Measurements from ENCODE around the gene MEI1. TPM values are rescaled to one million over a fixed set of nuclear protein-coding genes. Genes with fewer than 3 reads are reported as not detected.

The MEI1 gene
- total RNA-seq, 2 experiments from 2014 or later = 48.1 to 48.4 TPM

GRCh38 chr22:41808400-41808799, 109.1 kb downstream of the MEI1 start:
- Mint-ChIP-seq H3K36me3 (ENCODE audit: low read depth) (peaks cover 27% of the 10 kb centered on the region), H3K27me3 (ENCODE audit: low read depth) (no peaks in the 10 kb centered on the region), H3K4me1 (ENCODE audit: low read depth) (peaks cover 20% of the 10 kb centered on the region), H3K27ac (no peak overlapping the region), H3K4me3 (no peak overlapping the region), H3K9me3 (ENCODE audit: insufficient read depth) (no peaks in the 10 kb centered on the region)
- no peak for DNase-seq
- CTCF ChIA-PET = interaction anchor here (0.7 to 1.7 kb wide), 4 partner anchors 26 to 111 kb away, joined by 3 to 7 read pairs (median 5); no protein-coding TSS in a partner anchor
- ATAC-seq = no peak
- POLR2A ChIA-PET = interaction anchor here (1.2 to 3.3 kb wide), 2 partner anchors 8 to 27 kb away, joined by 3 to 12 read pairs; partner anchors contain the start of gene CCDC134

- H3K9me3 Mint-ChIP-seq (ENCODE audit: insufficient read depth) = no peaks in the 10 kb centered on the region
- ATAC-seq (no peak), DNase-seq (no peak)
- H3K4me3 Mint-ChIP-seq = no peak overlapping the region
- no peaks in the 10 kb centered on the region for H3K27me3 Mint-ChIP-seq (ENCODE audit: low read depth)
- H3K4me1 Mint-ChIP-seq (ENCODE audit: low read depth) = peaks cover 7% of the 10 kb centered on the region
- CTCF ChIA-PET = interaction anchor here (1.7 kb wide), 1 partner anchor 113 kb away, joined by 7 read pairs; no protein-coding TSS in a partner anchor
- POLR2A ChIA-PET = interaction anchor here (3.3 kb wide), 1 partner anchor 10 kb away, joined by 12 read pairs; the partner anchor contains the start of gene CCDC134
- H3K27ac Mint-ChIP-seq = no peak overlapping the region
- H3K36me3 Mint-ChIP-seq (ENCODE audit: low read depth) = peaks cover 32% of the 10 kb centered on the region
These were observed 110.7 kb downstream of the MEI1 start for GRCh38 chr22:41810022-41810421.

GRCh38 chr22:41812805-41813545, 113.7 kb downstream of the MEI1 start:
- Mint-ChIP-seq H3K9me3 (ENCODE audit: insufficient read depth) (no peaks in the 10 kb centered on the region), H3K36me3 (ENCODE audit: low read depth) (peaks cover 41% of the 10 kb centered on the region), H3K4me1 (ENCODE audit: low read depth) (no peaks in the 10 kb centered on the region), H3K4me3 (no peak overlapping the region), H3K27me3 (ENCODE audit: low read depth) (no peaks in the 10 kb centered on the region), H3K27ac (no peak overlapping the region)
- no peak for ATAC-seq
- CTCF ChIA-PET = interaction anchor here (1.6 kb wide), 1 partner anchor 128 kb away, joined by 5 read pairs; no protein-coding TSS in a partner anchor
- POLR2A ChIA-PET = no interaction called here
- DNase-seq = no peak

GRCh38 chr22:41813726-41814410, 114.6 kb downstream of the MEI1 start:
- Mint-ChIP-seq H3K4me1 (ENCODE audit: low read depth) (no peaks in the 10 kb centered on the region), H3K36me3 (ENCODE audit: low read depth) (peaks cover 40% of the 10 kb centered on the region), H3K4me3 (no peak overlapping the region), H3K9me3 (ENCODE audit: insufficient read depth) (no peaks in the 10 kb centered on the region), H3K27me3 (ENCODE audit: low read depth) (no peaks in the 10 kb centered on the region), H3K27ac (peak overlapping the region; percentile 15)
- CTCF ChIA-PET = interaction anchor here (1.3 to 1.6 kb wide), 2 partner anchors 117 to 127 kb away, joined by 3 to 5 read pairs; no protein-coding TSS in a partner anchor
- DNase-seq = no peak
- ATAC-seq = no peak
- POLR2A ChIA-PET = no interaction called here

DNA sequence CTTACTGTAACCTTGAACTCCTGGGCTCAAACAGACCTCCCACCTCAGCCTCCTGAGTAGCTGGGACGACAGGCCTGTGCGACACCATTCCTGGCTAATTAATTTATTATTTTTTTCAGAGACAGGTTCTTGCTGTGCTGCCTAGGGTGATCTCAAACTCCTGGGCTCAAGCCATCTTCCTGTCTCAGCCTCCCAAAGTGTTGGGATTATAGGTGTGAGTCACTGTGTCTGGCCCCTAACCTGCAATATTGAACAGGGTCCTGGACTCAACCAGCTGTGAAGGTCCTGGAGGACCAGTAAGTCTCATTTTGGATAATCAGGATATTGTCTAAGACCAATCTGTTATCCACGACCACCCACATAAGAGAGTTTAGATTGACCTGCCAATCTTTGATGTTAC, 116.4 kb downstream of the MEI1 start:
- H3K27me3 Mint-ChIP-seq (ENCODE audit: low read depth) = no peaks in the 10 kb centered on the region
- no peaks in the 10 kb centered on the region for H3K9me3 Mint-ChIP-seq (ENCODE audit: insufficient read depth)
- H3K27ac Mint-ChIP-seq = no peak overlapping the region
- peaks cover 37% of the 10 kb centered on the region for H3K36me3 Mint-ChIP-seq (ENCODE audit: low read depth)
- DNase-seq (no peak), ATAC-seq (no peak)
- H3K4me3 Mint-ChIP-seq = no peak overlapping the region
- peaks cover under 1% of the 10 kb centered on the region for H3K4me1 Mint-ChIP-seq (ENCODE audit: low read depth)
- POLR2A ChIA-PET = no interaction called here
- CTCF ChIA-PET = no interaction called here

DNA sequence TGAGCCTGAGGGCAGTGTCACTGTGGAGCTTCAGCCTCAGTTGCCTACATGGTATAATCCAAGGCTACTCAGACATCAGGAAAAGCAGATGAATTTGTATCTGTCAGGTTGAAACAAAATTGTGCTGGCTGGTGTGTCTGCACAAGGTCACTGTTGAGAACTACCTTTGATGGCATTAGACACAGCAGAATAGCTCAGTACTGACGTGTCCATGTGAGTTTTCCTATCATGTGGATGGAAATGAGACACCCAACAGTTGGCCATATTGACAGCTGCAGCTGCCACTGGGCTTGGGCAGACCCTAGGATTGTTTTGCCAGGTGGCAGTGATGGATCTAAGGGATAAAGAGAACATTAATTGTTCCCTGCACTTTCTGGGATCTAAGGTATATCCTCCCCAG, 116.9 kb downstream of the MEI1 start:
- POLR2A ChIA-PET = no interaction called here
- no peak for DNase-seq
- Mint-ChIP-seq H3K9me3 (ENCODE audit: insufficient read depth) (no peaks in the 10 kb centered on the region), H3K27ac (no peak overlapping the region), H3K27me3 (ENCODE audit: low read depth) (no peaks in the 10 kb centered on the region), H3K4me1 (ENCODE audit: low read depth) (peaks cover 3% of the 10 kb centered on the region), H3K4me3 (no peak overlapping the region), H3K36me3 (ENCODE audit: low read depth) (peaks cover 35% of the 10 kb centered on the region)
- CTCF ChIA-PET = no interaction called here
- ATAC-seq = no peak

GRCh38 chr22:41816871-41817270, 117.6 kb downstream of the MEI1 start:
- ChIA-PET CTCF (no interaction called here), POLR2A (no interaction called here)
- Mint-ChIP-seq H3K27ac (no peak overlapping the region), H3K27me3 (ENCODE audit: low read depth) (no peaks in the 10 kb centered on the region), H3K36me3 (ENCODE audit: low read depth) (peaks cover 32% of the 10 kb centered on the region), H3K4me1 (ENCODE audit: low read depth) (peaks cover 8% of the 10 kb centered on the region), H3K9me3 (ENCODE audit: insufficient read depth) (no peaks in the 10 kb centered on the region), H3K4me3 (no peak overlapping the region)
- no peak for DNase-seq
- no peak for ATAC-seq

- ATAC-seq (no peak), DNase-seq (no peak)
- Mint-ChIP-seq H3K27ac (no peak overlapping the region), H3K9me3 (ENCODE audit: insufficient read depth) (no peaks in the 10 kb centered on the region), H3K36me3 (ENCODE audit: low read depth) (peaks cover 35% of the 10 kb centered on the region), H3K4me1 (ENCODE audit: low read depth) (peaks cover 19% of the 10 kb centered on the region), H3K4me3 (no peak overlapping the region), H3K27me3 (ENCODE audit: low read depth) (no peaks in the 10 kb centered on the region)
- POLR2A ChIA-PET = interaction anchor here (0.7 kb wide), 1 partner anchor 414 kb away, joined by 4 read pairs; no protein-coding TSS in a partner anchor
- CTCF ChIA-PET = interaction anchor here (1.0 to 2.2 kb wide), 2 partner anchors 19 to 121 kb away, joined by 3 to 7 read pairs; no protein-coding TSS in a partner anchor
These were observed 118.7 kb downstream of the MEI1 start for GRCh38 chr22:41818011-41818410.

DNA sequence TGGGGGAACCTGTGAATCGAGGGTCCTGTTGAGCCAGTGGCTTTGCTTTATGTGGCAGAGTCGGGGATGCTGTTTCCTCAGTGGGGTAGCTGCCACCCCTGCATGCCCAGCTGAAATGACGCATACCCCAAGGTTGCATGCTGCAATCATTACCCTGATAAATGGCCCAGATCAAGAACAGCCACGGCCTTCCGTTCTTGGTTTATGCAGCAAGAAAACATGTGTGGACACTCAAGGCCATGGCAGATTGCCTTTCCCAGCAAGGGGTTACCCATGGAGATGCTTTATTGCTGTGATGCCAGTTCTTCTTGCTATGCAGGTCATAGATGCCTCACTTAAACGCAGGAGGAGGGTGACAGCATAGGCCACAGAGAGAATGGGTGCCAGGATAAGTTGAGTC, 119.3 kb downstream of the MEI1 start:
- H3K4me1 Mint-ChIP-seq (ENCODE audit: low read depth) = peaks cover 19% of the 10 kb centered on the region
- H3K36me3 Mint-ChIP-seq (ENCODE audit: low read depth) = peaks cover 37% of the 10 kb centered on the region
- H3K27me3 Mint-ChIP-seq (ENCODE audit: low read depth) = no peaks in the 10 kb centered on the region
- no peak overlapping the region for H3K27ac Mint-ChIP-seq
- H3K9me3 Mint-ChIP-seq (ENCODE audit: insufficient read depth) = no peaks in the 10 kb centered on the region
- ATAC-seq (no peak), DNase-seq (no peak)
- POLR2A ChIA-PET = no interaction called here
- CTCF ChIA-PET = interaction anchor here (1.0 to 2.2 kb wide), 2 partner anchors 19 to 121 kb away, joined by 3 to 7 read pairs; no protein-coding TSS in a partner anchor
- no peak overlapping the region for H3K4me3 Mint-ChIP-seq

DNA sequence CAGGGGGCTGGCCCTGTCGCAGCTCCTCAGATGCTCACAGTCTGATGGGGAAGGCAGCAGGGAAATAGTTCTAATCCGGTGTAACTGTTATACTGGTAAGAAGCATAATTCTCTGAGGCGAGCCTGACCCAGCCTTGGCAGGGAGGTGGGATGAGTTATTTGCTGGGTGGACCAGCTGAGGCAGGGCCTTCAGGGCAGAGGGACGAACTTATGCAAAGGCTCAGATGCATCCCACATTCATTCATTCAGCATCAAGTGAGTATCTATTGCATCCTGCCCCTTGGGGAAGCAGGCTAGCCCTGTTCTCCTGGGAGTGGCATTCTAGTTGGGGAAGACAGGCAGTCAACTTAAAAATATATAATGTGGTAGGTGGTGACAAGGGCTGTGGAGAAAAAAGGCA, 120.0 kb downstream of the MEI1 start:
- ChIA-PET POLR2A (no interaction called here), CTCF (interaction anchor here (2.2 kb wide), 1 partner anchor 122 kb away, joined by 7 read pairs; no protein-coding TSS in a partner anchor)
- no peak for ATAC-seq
- H3K4me3 Mint-ChIP-seq = no peak overlapping the region
- peaks cover 19% of the 10 kb centered on the region for H3K4me1 Mint-ChIP-seq (ENCODE audit: low read depth)
- H3K27me3 Mint-ChIP-seq (ENCODE audit: low read depth) = no peaks in the 10 kb centered on the region
- no peak for DNase-seq
- peaks cover 37% of the 10 kb centered on the region for H3K36me3 Mint-ChIP-seq (ENCODE audit: low read depth)
- H3K27ac Mint-ChIP-seq = no peak overlapping the region
- H3K9me3 Mint-ChIP-seq (ENCODE audit: insufficient read depth) = no peaks in the 10 kb centered on the region

GRCh38 chr22:41820447-41820846, 121.1 kb downstream of the MEI1 start:
- Mint-ChIP-seq H3K36me3 (ENCODE audit: low read depth) (peaks cover 36% of the 10 kb centered on the region), H3K27ac (no peak overlapping the region), H3K4me3 (no peak overlapping the region), H3K9me3 (ENCODE audit: insufficient read depth) (no peaks in the 10 kb centered on the region), H3K4me1 (ENCODE audit: low read depth) (peaks cover 19% of the 10 kb centered on the region), H3K27me3 (ENCODE audit: low read depth) (no peaks in the 10 kb centered on the region)
- ChIA-PET POLR2A (no interaction called here), CTCF (interaction anchor here (0.7 kb wide), 1 partner anchor 120 kb away, joined by 3 read pairs; no protein-coding TSS in a partner anchor)
- DNase-seq (no peak), ATAC-seq (no peak)

Measured in activated CD8-positive, alpha-beta T cell treated with anti-CD3 and anti-CD28 coated beads, Interleukin-2, amount 10 ng/mL, durations not matched to agents 7 days and 5 days (primary cell).